Ureter (tissue), 1 donor: ENCODE results near the gene PBXIP1. TPM values are rescaled to one million over a fixed set of nuclear protein-coding genes. Genes with fewer than 3 reads are reported as not detected.

Experiments
- DNase-seq: peaks from one replicate; pipeline ENCODE4 v3.0.0-alpha.2; 2020; ENCODE audit warnings: low spot score
- total RNA-seq: library from RNA; stranded (reverse); gene quantifications from one replicate; pipeline ENCODE4 v1.2.4, GENCODE V29; 2023
- donor health status: DM: yes; HTN: yes; CAD: no.

The PBXIP1 gene
- total RNA-seq, 1 donor from 2014 or later, result 71.2 TPM

DNA sequence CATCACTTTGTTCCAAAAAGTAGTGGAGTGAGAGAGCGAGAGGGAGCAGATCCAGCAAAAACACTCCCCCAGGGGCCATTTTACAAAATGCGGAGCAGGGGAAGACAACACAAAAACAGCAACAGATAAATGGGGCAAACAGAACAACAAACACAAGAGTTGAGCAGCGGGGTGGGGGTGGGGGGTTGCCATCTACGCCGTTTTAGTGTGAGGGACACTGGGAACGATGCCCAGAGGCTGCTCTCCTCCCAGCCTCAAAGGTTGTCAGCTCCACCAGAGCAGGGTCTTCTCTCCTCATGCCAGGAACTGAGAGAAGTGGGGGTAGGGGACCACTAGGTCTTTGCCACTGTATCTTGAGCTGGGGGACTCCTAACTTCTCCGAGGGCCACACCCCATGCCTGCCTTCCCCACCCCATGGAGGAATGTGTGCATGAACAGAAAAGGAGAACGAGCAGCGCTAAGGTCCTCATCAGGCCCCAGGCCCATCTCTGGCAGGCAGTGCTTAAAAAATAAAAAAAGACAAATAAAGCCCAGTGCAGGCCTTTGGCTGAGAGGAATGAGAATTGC lies 1.3 kb upstream of the PBXIP1 start:
- no peak for DNase-seq

DNA sequence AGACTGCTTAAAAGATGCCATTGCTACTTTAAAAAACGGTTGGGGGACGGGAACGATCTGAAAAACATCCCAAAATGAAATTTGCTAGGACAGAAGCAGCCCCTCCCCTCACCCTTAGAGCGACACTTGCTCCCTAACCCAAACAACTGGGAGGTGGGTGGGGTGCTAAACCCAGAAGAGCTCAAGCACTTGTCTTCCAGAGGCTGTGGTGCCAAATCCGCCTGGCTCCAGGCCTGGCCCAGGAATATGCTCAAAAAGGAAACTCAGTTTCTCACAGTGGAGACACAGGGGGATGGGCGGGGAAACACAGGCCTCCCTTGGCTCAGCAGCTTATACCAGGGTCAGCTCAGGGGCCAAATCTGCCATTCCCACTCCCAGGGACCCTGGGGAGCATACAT lies 644 bp upstream of the PBXIP1 start:
- DNase-seq, result no peak

DNA sequence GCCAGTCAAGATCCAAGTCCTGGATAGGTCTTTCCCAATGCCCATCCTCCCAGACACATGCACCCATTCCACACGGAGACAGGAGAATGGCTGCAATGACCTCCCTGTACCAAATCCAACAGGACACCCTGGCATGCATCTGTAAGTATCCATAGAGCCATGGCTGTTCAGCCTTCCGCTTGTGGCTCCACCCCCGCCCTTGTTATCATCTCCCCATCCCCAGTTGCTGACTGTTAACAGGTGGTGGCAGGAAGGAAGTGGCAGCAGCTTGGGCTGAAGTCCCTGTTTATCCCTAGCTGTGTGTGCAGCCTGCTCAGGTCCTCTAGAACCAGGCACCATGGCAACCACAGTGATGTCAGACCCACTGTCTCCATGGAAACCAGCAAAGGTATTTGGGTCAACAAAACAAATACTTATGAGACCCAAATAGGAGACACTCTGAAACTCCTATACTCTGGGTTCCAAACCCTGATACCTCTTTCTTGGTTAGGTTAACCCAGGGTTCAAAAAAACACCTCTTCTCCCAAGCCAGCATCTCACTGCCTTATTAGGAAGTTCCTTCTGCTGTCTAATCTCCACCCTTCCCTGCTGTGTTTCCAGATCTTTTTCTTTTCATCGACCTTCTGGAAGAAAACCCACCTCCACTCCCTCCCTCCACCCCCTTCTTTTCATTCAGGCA lies 721 bp downstream of the PBXIP1 start:
- DNase-seq, result no peak

DNA sequence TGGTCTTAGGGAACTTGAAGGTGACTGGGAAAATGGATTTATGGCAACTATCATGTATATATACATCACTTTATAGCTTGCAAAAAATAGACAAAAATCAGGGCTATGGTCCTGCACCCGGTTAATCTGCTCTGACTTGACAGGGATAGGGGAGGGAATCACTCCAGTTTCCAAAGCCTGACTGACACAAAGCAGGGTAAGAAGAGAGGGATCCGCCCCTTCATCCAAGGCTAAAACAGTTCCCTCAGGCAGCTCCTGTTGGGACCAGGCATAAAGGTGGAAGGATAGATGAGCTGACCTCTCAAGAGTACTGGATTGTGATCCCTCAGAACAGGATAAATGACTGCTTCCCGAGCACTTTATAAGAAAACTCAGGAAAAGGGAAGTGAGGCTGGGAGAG lies 1.4 kb downstream of the PBXIP1 start:
- no peak for DNase-seq

DNA sequence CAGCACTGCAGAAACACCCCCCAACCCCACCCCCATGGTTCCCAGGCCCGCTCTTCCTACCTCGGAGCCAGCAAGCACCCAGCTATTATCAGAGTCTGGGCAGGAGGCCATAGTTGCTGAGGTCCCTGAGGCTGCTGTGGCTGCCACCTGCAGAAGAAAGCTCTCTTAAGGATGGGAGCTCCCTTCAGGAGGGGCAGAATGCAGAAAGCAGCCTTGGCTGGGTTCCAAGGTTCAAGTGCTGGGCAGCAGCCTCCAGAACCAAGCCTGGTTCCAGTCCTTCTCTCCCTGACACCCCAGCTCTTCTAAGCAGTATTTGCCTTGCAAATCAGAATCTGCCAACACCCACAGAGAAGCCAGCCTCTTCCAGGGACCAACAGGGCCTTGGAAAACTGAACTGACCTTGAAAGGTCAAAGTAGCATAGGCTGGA lies 2.3 kb downstream of the PBXIP1 start:
- no peak for DNase-seq

DNA sequence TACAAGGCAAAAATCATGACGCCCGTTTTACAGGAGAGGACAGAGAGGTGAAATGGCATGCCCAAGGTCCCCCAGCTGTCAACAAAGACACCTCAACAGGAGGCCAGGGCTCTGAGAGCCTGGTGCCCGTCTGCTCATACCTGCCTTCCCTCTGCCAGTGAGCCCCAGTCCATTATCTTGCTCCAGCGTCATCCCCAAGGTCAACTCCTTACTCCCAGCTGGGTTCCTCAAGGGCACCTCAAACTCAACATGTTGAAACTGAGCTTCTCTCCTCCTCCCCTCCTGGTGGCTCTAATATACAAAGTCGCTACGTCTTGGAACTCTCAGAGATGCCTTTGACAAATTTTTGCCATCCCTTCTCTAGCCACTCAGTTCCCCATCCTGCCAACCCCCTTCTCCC lies 3.2 kb downstream of the PBXIP1 start:
- DNase-seq, result no peak

DNA sequence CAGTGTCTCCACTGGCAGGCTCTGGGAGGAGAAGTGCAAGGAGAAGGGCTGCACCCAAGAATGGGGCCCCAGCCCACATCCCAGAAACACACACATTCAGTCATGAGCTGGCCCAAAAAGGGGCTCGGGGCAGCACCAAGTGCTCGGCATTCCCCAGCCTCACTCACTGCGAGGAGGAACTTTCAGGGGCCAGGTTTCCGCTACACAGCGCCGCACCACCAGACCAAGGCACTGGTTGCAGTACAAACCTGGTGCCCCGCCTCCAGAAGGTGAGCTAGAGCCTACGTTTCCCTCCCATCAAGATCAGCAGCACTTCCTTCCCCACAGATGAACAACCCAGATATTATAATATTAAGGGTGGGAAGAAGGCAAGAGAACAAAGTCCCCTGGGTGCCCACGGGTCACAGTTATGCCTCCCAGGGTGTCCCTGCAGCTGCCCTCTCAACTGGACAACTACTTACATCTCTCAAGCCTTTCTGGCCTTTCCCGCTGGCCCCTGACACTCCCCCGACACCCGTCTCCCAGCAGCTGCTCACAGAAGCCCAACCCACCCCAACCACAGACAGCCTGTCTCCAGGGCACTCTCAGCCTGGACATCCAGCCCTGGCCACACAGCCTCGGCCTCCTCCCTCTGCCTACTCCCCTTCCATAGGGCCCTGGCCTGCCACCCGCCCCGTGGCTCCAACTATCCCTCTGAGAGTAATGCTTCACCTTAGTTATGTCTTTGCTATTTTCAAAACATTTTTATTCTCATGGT lies 3.8 kb downstream of the PBXIP1 start:
- no peak for DNase-seq

DNA sequence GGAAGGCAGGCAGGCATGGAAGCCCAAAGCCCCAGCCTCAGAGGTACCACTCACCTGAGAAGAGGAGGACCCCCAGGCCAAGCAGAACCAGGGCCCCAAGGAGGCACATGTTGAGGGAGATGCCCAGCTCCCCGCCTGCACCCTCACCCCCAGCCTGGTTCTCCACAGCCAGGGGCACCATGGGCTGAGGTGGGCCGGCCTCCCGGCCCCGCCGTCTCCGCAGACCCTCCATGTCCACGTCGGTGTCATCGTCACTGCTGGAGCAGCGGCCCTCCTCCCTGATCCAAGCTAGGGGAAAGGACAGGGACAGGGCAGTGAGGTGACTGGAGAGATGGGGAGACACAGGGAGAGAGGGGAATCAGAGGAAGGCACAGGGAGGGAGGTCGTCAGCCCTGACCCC lies 7.8 kb downstream of the PBXIP1 start:
- no peak for DNase-seq

DNA sequence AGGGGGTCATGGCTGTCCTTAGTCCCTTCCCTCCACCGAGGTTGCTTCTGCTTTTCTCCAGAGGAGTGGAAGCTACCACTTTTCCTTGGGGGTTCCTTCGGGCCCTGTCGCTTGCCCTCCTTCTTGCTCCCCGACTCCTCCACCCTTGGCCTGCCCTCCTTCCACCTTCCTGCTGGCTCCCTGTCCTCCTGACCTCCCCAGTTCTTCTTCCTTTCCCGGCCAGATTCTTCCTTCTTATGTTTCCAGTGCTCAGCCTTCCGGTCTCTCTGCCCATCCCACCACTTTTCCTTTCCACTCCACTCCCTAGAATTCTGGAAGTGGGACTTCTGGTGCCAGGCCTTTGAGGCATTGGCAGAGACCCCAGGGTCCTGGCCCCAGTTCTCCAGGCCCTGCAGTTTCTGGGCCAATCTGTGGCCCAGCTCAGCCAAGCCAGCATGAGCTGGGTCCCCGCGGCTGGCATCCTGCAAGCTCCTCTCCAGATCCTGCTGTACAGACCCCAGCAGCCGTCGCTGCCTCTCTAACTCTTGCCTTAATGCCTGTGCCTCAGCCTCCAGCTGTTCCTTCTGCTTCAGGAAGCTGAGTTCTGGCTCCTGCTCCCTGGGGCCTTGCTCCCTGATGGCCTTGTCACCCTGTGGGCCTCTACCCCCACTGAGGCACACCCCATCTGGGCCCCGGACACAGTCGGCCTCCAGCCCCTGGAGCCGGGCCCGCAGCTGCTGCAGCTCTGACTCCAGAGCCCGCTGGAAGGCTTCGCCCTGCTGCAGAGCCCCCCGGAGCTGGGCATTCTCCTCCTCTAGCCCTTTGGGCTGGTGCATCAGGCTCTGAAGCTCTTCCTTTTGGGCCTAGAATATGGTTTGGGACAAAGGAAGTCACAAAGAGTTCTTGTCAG lies 9.7 kb downstream of the PBXIP1 start:
- DNase-seq, result no peak

DNA sequence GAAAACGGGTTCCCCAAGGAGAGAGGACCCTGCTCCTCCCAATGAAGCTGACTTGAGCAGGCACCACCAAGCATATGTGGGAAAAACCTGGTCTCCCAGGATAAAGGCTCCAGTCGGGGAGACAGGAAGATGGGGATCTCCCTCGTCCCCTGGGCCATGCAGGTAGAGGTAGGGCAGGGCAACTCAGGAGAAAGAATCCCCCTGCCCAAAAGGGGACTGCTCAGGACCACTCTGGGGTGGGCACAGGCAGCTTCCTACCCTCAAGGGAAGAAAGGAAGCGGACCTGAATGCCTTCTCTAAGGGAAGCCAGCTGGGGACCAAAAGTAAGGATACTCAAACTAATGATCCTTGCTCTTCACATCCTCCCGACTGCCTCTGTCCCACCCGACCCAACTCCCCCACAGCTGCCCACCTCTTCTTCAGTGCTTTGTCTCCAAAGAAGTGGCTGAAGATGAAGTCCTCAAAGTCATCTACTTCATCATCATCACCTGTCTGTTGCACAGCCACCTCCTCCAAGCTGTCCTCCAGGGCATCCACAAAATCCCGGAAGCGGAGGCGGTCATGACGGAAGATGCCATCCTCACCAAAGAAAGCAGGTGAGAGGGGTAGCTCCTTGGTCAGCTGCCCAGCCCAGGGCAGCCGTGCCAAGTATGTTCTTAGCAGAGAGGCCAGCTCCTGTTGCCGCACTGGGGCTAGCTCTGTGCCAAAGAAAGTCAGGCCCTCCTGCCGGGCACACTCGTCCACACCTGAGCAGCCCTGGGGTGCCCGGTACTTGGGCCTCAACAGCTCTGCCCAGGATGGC lies 10.5 kb downstream of the PBXIP1 start:
- no peak for DNase-seq

DNA sequence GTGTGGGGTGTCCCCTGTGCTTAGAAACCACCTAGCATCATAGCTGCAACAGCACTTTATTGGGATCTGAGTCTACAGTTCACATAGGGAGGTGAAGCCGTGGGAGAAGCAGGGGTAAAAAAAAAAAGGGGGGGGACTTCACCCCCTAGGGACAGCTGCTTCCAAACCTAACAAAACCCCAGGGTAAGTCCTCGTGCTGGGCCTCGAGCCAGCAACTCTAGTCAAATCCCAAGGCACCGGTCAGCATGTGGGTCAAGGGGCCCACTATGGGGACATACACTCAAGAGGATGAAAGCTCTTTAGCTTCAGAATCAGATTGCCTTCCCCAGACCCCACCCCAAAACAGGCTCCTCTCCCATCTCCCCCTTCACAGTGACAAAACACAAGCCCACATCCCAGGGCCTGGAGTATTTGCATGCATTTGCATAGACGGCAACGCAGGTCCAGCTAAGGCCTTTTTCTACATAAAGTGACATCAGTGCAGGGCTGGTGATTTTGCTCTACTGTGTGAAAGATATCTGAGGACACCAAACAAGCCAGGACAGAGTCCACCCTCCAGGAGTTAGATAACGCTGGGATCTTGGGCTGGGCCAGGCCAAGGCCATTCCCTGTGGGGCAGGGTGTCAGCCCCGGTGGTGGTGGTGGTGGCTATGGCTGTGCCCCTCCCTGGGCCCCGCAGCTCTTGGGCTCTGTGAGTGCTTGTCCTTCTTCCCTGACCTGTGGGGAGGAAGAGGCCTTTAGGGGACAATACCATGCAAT lies 11.3 kb downstream of the PBXIP1 start:
- DNase-seq, result no peak

DNA sequence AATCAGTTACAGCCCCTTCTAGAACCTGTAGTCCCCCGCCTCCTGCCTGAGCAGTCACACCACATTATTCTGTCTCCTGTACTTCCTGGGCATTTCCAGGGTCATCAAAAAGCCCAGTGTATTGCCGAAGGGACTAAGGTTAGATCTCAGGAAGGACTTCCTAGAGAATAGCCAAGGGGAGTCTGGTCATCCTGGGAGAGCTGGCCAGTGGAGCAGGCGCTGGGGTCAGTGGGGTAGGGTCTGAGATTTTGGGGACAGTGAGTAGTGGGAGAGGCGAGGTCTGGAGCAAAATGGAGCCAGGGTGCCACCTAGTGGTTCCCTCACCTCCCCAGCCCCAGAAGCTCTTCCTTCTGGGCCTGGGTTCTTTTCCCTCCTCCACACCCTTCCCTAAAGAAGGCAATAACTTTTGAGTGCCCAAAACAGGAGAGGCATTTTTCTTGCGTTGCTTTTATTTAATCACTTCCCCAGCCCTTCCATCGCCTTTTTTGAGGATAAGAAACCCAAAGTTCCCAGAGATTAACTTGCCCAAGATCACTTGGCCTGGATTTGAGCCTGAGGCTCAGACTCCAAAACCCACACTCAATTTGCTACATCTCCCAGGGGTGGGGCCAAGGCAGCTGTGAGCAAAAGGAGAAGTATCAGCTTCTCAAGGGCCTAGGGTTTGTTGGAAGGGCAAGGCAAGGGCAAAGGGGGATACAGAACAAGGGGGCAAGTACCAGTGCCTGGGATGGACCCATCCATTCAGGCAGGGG lies 12.1 kb downstream of the PBXIP1 start:
- no peak for DNase-seq

DNA sequence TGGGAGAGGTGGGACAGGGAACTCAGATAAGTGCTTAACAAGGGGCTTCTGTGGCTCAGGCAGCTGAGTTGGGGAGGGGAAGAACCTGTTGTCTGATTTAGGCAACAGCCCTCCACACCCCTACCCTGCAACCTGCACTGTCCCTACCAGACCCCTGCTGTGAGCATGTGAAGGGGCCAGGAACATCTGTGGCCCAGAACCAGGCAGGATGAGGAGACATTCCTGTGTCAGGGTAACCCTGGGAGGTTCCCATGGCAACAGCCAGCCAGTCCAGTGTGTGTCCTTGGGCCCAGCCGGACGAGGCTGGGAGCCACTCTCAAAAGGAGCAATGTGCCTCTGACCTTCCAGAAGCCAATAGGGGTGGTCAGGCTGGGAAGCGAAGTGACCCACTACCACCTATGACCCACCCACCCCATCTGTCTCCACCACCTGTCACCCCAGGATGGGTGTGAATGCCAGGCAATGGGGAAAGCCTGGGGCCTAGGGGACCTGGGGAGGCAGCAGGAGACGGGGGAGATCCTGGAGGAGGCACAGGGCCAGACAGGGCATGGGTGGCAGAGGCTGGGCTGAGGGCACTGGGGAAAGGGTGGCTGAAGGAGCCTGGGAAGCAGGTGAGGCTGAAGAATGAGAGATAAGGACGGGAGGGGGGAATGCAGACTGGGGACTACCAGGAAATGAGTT lies 14.4 kb downstream of the PBXIP1 start:
- DNase-seq, result no peak

DNA sequence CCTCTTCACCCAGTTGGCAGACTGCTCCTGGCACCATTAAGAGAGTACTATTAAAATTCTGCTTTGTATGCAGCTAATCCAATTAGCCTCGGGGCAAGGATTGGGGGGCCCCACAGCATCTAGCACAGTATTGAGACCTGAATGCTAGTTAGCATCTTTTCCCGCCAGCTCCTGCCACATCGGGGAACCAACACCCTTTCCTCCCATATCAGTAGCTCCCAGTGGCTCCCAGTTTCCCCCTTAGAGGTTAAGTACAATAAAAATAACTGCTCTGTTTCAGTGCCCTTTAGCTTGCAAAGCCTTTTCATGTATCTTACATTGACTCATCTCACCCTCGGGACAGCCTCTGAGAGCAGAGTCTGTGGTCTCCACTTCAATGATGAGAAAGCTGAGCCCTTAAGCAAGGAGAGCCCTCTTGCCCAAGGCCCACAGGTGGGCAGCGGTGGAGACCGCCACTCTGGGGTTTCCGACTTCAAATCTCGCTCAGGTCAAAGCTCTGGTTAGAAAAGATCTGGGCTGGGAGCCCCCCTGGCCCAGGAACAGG lies 15.2 kb downstream of the PBXIP1 start:
- no peak for DNase-seq

DNA sequence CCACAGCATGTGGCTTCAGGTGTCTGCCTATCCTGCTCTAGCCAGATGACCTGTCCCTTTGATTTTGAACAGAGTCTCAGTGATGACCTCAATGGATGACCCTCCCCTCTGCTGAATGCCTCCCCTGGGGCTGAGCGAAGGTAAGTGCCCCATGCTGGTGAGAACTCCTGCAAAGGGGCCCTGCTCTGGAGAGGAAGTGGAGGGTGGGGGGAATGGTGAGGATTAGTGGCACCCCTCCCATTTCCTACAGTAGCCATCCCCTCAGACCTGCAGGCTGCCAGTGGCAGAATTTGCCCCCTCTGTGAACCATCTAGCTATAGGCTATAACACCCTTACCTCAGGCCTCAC lies 15.7 kb downstream of the PBXIP1 start:
- DNase-seq, result no peak

DNA sequence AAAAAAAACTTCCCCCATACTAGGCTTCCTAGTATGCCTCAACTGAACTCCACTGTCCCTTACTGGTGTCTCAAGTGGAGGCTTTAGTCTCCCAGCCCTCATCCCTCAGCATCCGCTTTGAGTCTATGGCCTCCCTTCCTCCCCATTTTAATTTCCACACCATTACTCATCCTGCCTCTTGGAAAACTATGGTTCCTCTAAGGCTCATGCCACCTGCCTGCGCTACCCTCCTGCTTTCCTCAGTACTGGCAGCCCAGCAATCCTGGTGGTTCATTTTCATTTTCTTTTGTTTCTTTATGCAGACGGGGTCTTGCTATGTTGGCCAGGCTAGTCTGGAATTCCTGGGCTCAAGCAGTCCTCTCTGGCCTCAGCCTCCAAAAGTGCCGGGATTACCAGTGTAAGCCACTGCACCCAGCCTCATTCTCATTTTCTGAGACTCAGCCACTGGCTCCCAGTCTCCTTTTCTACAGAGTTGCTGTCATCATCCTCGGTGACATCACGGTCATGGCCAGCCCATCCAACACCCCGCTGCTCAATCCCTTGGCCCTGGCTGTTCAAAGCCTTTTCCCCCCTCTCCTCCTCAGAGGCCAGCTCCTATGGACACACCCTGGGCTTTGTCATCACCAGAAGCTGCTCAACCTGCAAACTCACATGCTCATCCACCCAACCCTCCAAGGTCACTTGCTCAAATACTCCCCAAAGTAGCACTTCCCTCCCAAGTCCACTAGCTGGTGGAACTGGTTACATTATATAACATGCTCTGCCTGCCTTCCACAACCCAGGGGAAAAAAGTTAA lies 17.1 kb downstream of the PBXIP1 start:
- DNase-seq, result peak; percentile 76

DNA sequence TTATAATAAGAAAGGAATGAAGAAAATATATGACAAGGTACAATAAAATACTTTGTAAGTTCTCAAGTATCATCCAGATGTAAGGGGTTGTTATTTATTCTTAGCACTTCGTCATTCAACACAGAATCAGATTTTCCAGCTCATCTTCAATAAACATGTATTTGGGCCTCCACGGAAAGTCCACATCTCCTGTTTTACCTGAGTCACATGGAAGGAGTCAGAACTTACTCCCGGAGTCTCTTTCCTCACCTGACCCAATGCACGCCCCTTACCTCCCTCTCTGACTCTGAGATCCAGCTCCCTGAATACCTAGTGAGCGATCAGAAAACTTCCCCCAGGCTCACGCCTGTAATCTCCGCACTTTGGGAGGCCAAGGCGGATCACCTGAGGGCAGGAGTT lies 17.9 kb downstream of the PBXIP1 start:
- DNase-seq, result no peak
